ENCODE data around the gene NPRL2.

The NPRL2 gene

DNA sequence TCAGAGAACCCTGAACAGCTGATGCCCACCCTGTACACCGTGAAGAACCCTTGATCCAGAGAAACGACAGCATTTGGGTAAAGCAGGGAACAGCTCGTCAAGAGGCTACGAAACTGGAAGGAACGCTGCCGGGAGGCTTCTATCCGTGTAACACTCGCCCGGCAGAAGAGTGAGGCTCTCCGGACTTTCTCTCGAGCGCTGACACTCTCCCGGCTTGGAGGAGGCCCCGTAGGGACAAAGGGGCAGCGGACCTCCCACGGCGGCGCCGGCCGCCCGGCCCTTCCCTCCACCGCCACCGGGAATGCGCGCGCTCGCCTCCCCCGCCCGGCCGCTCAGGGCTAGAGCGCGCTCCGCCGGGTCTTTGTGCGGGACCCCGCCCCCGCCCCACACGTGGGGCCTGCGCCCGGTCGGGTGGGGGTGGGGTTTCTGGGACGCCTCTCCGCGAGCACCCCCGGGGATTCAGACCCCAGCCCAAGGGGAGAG lies 29.7 kb downstream of the NPRL2 start:
- peak overlapping the region; percentile 80; the same call in 1 of the 2 replicates for H3K27ac ChIP-seq (ENCODE audit: low read length)
- no peaks in the 10 kb centered on the region for H4K20me1 ChIP-seq (ENCODE audit: insufficient read depth, low read length)
- 0 out of 2 replicates have a peak, but pooled peaks cover 8% of the 10 kb centered on the region for H3K4me1 ChIP-seq (ENCODE audit: low read length)
- H3K27me3 ChIP-seq (replicated peaks; ENCODE audit: insufficient read depth, low read length): no peaks in the 10 kb centered on the region
- TF ChIP-seq EZH2 (optimal IDR thresholded peaks at IDR 0.05; ENCODE audit: low read depth, low read length) (no peak), EZH2phosphoT487 (IDR thresholded peaks at IDR 0.05; ENCODE audit: low read length) (no peak)
- TF ChIP-seq, protein P1, sequence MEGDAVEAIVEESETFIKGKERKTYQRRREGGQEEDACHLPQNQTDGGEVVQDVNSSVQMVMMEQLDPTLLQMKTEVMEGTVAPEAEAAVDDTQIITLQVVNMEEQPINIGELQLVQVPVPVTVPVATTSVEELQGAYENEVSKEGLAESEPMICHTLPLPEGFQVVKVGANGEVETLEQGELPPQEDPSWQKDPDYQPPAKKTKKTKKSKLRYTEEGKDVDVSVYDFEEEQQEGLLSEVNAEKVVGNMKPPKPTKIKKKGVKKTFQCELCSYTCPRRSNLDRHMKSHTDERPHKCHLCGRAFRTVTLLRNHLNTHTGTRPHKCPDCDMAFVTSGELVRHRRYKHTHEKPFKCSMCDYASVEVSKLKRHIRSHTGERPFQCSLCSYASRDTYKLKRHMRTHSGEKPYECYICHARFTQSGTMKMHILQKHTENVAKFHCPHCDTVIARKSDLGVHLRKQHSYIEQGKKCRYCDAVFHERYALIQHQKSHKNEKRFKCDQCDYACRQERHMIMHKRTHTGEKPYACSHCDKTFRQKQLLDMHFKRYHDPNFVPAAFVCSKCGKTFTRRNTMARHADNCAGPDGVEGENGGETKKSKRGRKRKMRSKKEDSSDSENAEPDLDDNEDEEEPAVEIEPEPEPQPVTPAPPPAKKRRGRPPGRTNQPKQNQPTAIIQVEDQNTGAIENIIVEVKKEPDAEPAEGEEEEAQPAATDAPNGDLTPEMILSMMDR (IDR thresholded peaks at IDR 0.05; ENCODE audit: low read length): no peak
- peak overlapping the region; percentile 83 for H3K4me3 ChIP-seq (ENCODE audit: low read length)
- peaks cover 15% of the 10 kb centered on the region; the same call in 1 of the 2 replicates for H3K79me2 ChIP-seq (ENCODE audit: low read length)
- H3K9me2 ChIP-seq (replicated peaks; ENCODE audit: insufficient read depth, low read length): no peaks in the 10 kb centered on the region
- no peaks in the 10 kb centered on the region for H3K9me3 ChIP-seq (replicated peaks; ENCODE audit: insufficient read depth, low read length)
- peak; percentile 73 for DNase-seq
- peak overlapping the region; percentile 91; the same call in 1 of the 2 replicates for H2AFZ ChIP-seq (ENCODE audit: low read length)
- peak overlapping the region; percentile 95 for H3K9ac ChIP-seq (ENCODE audit: low read length)
- peak overlapping the region; percentile 96 for H3K4me2 ChIP-seq (ENCODE audit: low read depth, low read length)
- no peaks in the 10 kb centered on the region for H3F3A ChIP-seq (ENCODE audit: insufficient read depth, low read length)
- no peaks in the 10 kb centered on the region for H3K36me3 ChIP-seq (replicated peaks; ENCODE audit: insufficient read depth, low read length)

DNA sequence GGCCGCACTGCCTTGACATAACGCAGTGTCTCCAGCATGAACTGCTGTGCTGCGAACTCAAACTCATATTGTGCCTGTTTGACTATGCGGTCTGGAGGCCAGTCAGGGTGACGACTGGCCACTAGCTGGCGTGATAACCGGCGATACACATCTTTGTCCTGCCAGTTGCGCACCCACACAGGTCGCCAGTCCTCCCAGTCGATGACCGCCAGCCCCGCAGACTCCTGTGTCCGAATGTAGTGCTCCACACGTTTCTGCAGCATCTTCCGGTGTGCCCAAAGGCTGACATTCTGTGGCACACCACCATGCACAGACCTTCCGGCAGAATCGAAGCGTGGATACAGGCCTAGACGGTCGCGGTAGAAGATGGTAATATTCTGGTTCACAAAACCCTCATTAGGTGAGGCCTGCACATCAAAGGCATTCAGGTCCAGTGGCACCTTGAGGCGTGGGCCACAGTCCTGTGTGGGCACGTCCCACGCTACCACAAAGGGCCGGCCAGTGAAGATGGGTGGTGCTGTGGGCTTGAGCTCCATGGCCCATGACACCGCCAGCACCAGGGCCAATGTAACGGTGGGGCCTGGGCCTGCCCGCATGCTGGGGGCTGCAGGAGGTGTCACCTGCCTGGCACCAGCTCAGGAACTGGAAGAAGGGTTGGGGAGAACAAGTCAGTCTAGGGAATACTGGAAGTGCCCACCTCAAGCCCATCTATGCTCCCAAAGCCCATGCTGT lies 30.5 kb downstream of the NPRL2 start:
- Histone ChIP-seq H3K79me2 (ENCODE audit: low read length) (peaks cover 12% of the 10 kb centered on the region; the same call in 1 of the 2 replicates), H3K9ac (ENCODE audit: low read length) (peak overlapping the region; percentile 95; the same call in 1 of the 2 replicates), H3K4me3 (ENCODE audit: low read length) (peak overlapping the region; percentile 83), H3K4me1 (ENCODE audit: low read length) (0 out of 2 replicates have a peak, but pooled peaks cover 8% of the 10 kb centered on the region), H3F3A (ENCODE audit: insufficient read depth, low read length) (no peaks in the 10 kb centered on the region), H4K20me1 (ENCODE audit: insufficient read depth, low read length) (no peaks in the 10 kb centered on the region), H3K27ac (ENCODE audit: low read length) (peak overlapping the region; percentile 11; the same call in 1 of the 2 replicates), H3K4me2 (ENCODE audit: low read depth, low read length) (peak overlapping the region; percentile 96), H3K27me3 (replicated peaks; ENCODE audit: insufficient read depth, low read length) (no peaks in the 10 kb centered on the region), H2AFZ (ENCODE audit: low read length) (no peak overlapping the region), H3K9me3 (replicated peaks; ENCODE audit: insufficient read depth, low read length) (no peaks in the 10 kb centered on the region), H3K36me3 (replicated peaks; ENCODE audit: insufficient read depth, low read length) (no peaks in the 10 kb centered on the region), H3K9me2 (replicated peaks; ENCODE audit: insufficient read depth, low read length) (no peaks in the 10 kb centered on the region)
- no peak for DNase-seq
- TF ChIP-seq EZH2 (optimal IDR thresholded peaks at IDR 0.05; ENCODE audit: low read depth, low read length): no peak
- TF ChIP-seq EZH2phosphoT487 (IDR thresholded peaks at IDR 0.05; ENCODE audit: low read length): no peak
- TF ChIP-seq, protein P1 (IDR thresholded peaks at IDR 0.05; ENCODE audit: low read length): no peak

DNA sequence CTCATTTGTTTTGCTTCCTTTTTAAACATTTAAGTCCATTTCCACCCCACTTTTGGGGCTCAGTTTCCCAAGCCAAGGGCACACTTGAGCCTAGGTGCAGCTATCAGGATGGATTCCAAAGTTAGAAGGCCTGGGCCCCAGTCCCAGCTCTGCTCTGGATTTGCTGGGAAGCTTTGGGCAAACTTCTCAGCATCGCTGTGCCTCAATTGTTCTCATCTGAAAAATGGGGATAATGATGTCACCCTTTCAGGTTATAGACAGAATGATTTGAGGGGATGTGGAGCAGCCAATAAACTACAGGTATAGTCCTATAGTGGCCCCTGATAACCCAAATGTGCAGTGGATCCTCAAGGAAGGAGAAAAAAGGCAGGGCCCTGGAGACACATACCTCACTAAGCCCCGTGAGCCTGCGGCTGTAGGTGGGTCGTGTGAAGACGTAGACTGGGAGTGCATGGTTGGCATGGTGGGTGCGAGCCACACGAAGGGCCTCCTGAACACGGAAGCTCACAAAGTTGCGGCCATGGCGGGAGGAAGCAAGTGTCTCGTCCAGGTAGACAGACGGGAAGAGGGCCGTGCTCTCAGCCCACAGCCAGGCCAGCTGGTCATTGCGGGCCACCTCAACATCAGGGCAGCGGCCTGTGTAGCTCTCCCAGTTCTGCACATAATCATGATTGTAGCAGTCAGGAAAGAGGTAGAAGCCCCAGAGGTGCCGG lies 31.2 kb downstream of the NPRL2 start:
- H3K9ac ChIP-seq (ENCODE audit: low read length): no peak overlapping the region
- no peak for DNase-seq
- H3K4me1 ChIP-seq (ENCODE audit: low read length): 0 out of 2 replicates have a peak, but pooled peaks cover 8% of the 10 kb centered on the region
- no peaks in the 10 kb centered on the region for H3F3A ChIP-seq (ENCODE audit: insufficient read depth, low read length)
- no peaks in the 10 kb centered on the region for H3K27me3 ChIP-seq (replicated peaks; ENCODE audit: insufficient read depth, low read length)
- H3K4me2 ChIP-seq (ENCODE audit: low read depth, low read length): no peak overlapping the region
- no peaks in the 10 kb centered on the region for H4K20me1 ChIP-seq (ENCODE audit: insufficient read depth, low read length)
- H3K9me3 ChIP-seq (replicated peaks; ENCODE audit: insufficient read depth, low read length): no peaks in the 10 kb centered on the region
- H3K79me2 ChIP-seq (ENCODE audit: low read length): peaks cover 12% of the 10 kb centered on the region; the same call in 1 of the 2 replicates
- H3K36me3 ChIP-seq (replicated peaks; ENCODE audit: insufficient read depth, low read length): no peaks in the 10 kb centered on the region
- TF ChIP-seq, protein P1 (IDR thresholded peaks at IDR 0.05; ENCODE audit: low read length): no peak
- TF ChIP-seq EZH2 (optimal IDR thresholded peaks at IDR 0.05; ENCODE audit: low read depth, low read length) (no peak), EZH2phosphoT487 (IDR thresholded peaks at IDR 0.05; ENCODE audit: low read length) (no peak)
- no peaks in the 10 kb centered on the region for H3K9me2 ChIP-seq (replicated peaks; ENCODE audit: insufficient read depth, low read length)
- no peak overlapping the region for H3K4me3 ChIP-seq (ENCODE audit: low read length)
- no peak overlapping the region for H2AFZ ChIP-seq (ENCODE audit: low read length)
- H3K27ac ChIP-seq (ENCODE audit: low read length): no peak overlapping the region

Data from MM.1S (cell line).